Hepatocyte (in vitro differentiated cells): ENCODE results near the gene KCNK1. TPM values are rescaled to one million over a fixed set of nuclear protein-coding genes. Genes with fewer than 3 reads are reported as not detected.

ENCODE experiments used
- DNase-seq: peaks from one replicate; pipeline ENCODE4 v3.0.0-alpha.2; 2016; ENCODE audit warnings: low spot score
- H2AFZ ChIP-seq: fragments of 200-600 bp; sonication (generic); 2 replicates; pipeline ENCODE4 v1.6.0; 2016; ENCODE audit warnings: antibody characterized with exemption, mild to moderate bottlenecking
- H3K27ac ChIP-seq: fragments of 200-600 bp; sonication (generic); 2 replicates; pipeline ENCODE4 v1.5.1; 2016; ENCODE audit warnings: mild to moderate bottlenecking
- H3K27me3 ChIP-seq: fragments of 200-600 bp; sonication (generic); 2 replicates; pipeline ENCODE4 v1.6.1; 2016
- H3K36me3 ChIP-seq: fragments of 200-600 bp; sonication (generic); replicated peaks from 2 replicates; pipeline ENCODE4 v1.5.1; 2016; ENCODE audit warnings: low read depth; ENCODE audit not compliant: insufficient read depth
- H3K4me1 ChIP-seq: fragments of 200-600 bp; sonication (generic); 2 replicates; pipeline ENCODE4 v1.5.1; 2016; ENCODE audit warnings: mild to moderate bottlenecking, moderate library complexity; ENCODE audit not compliant: insufficient read depth
- H3K4me2 ChIP-seq: fragments of 200-600 bp; sonication (generic); 2 replicates; pipeline ENCODE4 v1.6.0; 2016
- H3K4me3 ChIP-seq: fragments of 200-600 bp; sonication (generic); 2 replicates; pipeline ENCODE4 v1.5.1; 2016; ENCODE audit warnings: mild to moderate bottlenecking
- H3K79me2 ChIP-seq: fragments of 200-600 bp; sonication (generic); 2 replicates; pipeline ENCODE4 v1.6.0; 2017; ENCODE audit warnings: mild to moderate bottlenecking
- H3K9me2 ChIP-seq: fragments of 200-600 bp; sonication (generic); replicated peaks from 2 replicates; pipeline ENCODE4 v1.6.0; 2017; ENCODE audit warnings: mild to moderate bottlenecking; ENCODE audit not compliant: insufficient read depth
- H3K9me3 ChIP-seq: fragments of 200-600 bp; sonication (generic); 2 replicates; pipeline ENCODE4 v1.5.1; 2016; ENCODE audit warnings: low read depth, mild to moderate bottlenecking
- H4K20me1 ChIP-seq: fragments of 200-600 bp; sonication (generic); 2 replicates; pipeline ENCODE4 v1.6.0; 2016; ENCODE audit warnings: mild to moderate bottlenecking; ENCODE audit not compliant: insufficient read depth, poor library complexity, severe bottlenecking
- EZH2 ChIP-seq: fragments of 200-600 bp; sonication (generic); IDR thresholded peaks from 2 replicates; pipeline ENCODE4 v1.6.1; 2016; ENCODE audit warnings: antibody characterized with exemption, mild to moderate bottlenecking, borderline replicate concordance
- EZH2phosphoT487 ChIP-seq: fragments of 200-600 bp; sonication (generic); IDR thresholded peaks from one replicate; pipeline ENCODE4 v1.6.1; 2018; ENCODE audit warnings: antibody characterized with exemption, mild to moderate bottlenecking, low read depth, moderate library complexity; ENCODE audit not compliant: unreplicated experiment, severe bottlenecking
- WGBS: methylation state at CpG from one replicate; pipeline ENCODE4 v1.1.6; 2016; ENCODE audit warnings: low lambda C conversion rate; ENCODE audit errors: missing lambda C conversion rate; 5-methylcytosine and 5-hydroxymethylcytosine counted together
- polyA plus RNA-seq: library from polyadenylated mRNA; unstranded; fragments of >200 nt; fragmentation: Nextera tagmentation; extraction: Ambion mirVana; gene quantifications from 2 replicates; pipeline ENCODE4 v1.2.1, GENCODE V29; 2016
- total RNA-seq: library from RNA; depleted of rRNA; stranded (reverse); fragments of >200 nt; gene quantifications from 2 replicates; pipeline ENCODE4 v1.2.3, GENCODE V29; 2014
- TF ChIP-seq, protein P1 (sequence below): fragments of 200-600 bp; sonication (generic); IDR thresholded peaks from 2 replicates; pipeline ENCODE4 v1.5.1; 2016; ENCODE audit warnings: antibody characterized with exemption, mild to moderate bottlenecking; ENCODE audit not compliant: poor library complexity

Gene KCNK1
- total and polyA plus RNA-seq, 2 experiments from 2014 or later: 21.4 to 25.9 TPM

DNA sequence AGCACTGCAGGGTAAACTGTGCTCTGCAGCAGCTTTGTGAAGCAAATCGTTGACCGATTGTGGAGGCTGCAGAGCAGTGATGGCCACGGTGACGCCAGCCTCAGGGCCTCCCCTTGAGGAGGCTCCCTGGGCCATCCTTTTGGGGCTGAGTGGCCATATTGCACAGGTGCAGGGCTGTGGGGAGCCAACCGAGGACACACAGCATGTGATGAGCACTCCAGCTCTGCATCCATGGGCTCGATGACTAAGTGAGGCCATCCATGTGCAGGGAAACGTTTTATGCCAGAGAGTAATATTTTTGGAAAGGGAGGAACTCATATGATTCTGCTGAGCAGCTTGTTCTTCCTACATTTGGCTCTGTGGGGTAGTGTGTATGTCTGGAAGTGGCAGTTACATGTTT, 24.6 kb downstream of the KCNK1 start:
- no peak overlapping the region for H2AFZ ChIP-seq
- no peaks in the 10 kb centered on the region for H3K4me1 ChIP-seq
- no peaks in the 10 kb centered on the region for H3K36me3 ChIP-seq
- no peak overlapping the region for H3K27ac ChIP-seq
- H3K27me3 ChIP-seq: no peaks in the 10 kb centered on the region
- H3K79me2 ChIP-seq: peaks cover 46% of the 10 kb centered on the region
- no peak overlapping the region for H3K4me2 ChIP-seq
- no peaks in the 10 kb centered on the region for H3K9me2 ChIP-seq
- TF ChIP-seq EZH2 (no peak), EZH2phosphoT487 (no peak)
- TF ChIP-seq, protein P1, sequence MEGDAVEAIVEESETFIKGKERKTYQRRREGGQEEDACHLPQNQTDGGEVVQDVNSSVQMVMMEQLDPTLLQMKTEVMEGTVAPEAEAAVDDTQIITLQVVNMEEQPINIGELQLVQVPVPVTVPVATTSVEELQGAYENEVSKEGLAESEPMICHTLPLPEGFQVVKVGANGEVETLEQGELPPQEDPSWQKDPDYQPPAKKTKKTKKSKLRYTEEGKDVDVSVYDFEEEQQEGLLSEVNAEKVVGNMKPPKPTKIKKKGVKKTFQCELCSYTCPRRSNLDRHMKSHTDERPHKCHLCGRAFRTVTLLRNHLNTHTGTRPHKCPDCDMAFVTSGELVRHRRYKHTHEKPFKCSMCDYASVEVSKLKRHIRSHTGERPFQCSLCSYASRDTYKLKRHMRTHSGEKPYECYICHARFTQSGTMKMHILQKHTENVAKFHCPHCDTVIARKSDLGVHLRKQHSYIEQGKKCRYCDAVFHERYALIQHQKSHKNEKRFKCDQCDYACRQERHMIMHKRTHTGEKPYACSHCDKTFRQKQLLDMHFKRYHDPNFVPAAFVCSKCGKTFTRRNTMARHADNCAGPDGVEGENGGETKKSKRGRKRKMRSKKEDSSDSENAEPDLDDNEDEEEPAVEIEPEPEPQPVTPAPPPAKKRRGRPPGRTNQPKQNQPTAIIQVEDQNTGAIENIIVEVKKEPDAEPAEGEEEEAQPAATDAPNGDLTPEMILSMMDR: no peak
- H3K9me3 ChIP-seq: no peaks in the 10 kb centered on the region
- no peak for DNase-seq
- WGBS: 95% methylated on average over 7 of the region's 7 CpGs
- H4K20me1 ChIP-seq: no peaks in the 10 kb centered on the region
- no peak overlapping the region for H3K4me3 ChIP-seq

DNA sequence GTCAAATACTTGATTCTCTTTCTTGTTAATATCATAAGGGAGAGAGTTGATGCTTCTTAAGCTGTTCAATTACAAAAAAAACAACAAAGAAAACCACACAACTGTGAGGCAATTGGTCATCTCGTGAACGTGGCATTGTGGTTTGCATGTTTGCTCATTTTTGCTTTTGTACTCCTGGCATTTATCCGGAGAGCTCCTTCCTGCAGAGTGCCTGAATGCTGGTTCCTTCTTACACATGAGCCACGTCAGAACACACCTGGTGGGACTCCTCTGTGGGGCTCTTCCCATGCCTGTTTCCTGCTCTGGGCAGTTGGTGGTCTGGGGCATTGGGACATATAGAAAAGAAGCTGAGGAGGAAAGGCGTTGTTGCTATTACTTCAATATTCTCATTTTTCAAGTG, 25.7 kb downstream of the KCNK1 start:
- Histone ChIP-seq H3K79me2 (peaks cover 46% of the 10 kb centered on the region), H3K4me2 (no peak overlapping the region), H3K27me3 (no peaks in the 10 kb centered on the region), H3K4me3 (no peak overlapping the region), H3K4me1 (no peaks in the 10 kb centered on the region), H4K20me1 (no peaks in the 10 kb centered on the region), H3K36me3 (no peaks in the 10 kb centered on the region), H2AFZ (no peak overlapping the region), H3K9me2 (no peaks in the 10 kb centered on the region), H3K27ac (no peak overlapping the region), H3K9me3 (no peaks in the 10 kb centered on the region)
- no peak for TF ChIP-seq EZH2
- TF ChIP-seq, protein P1: no peak
- TF ChIP-seq EZH2phosphoT487: no peak
- no peak for DNase-seq
- WGBS: 82% methylated on average over 5 of the region's 5 CpGs

DNA sequence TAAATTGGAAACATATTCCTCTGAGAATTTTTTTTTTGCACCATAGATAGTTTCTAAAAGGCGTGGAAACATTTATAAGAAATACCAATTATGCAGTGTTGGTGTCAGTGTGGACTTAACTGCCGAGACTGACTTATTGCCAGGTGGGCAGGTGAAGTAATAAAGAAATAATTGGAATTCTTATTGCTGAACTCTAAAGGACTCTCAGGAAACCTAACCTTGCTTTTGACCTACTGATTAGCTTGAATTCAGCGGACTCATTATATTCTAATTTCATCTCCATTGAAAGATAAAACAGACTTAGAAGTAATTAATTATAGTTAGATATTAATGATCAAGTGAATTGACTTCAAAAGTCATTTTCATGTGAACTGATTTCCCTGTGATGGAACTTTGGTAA, 26.3 kb downstream of the KCNK1 start:
- Histone ChIP-seq H4K20me1 (no peaks in the 10 kb centered on the region), H3K4me3 (no peak overlapping the region), H3K4me2 (no peak overlapping the region), H3K27ac (no peak overlapping the region), H3K79me2 (peaks cover 41% of the 10 kb centered on the region), H3K36me3 (no peaks in the 10 kb centered on the region), H3K9me2 (no peaks in the 10 kb centered on the region), H3K27me3 (no peaks in the 10 kb centered on the region), H2AFZ (no peak overlapping the region), H3K4me1 (no peaks in the 10 kb centered on the region), H3K9me3 (no peaks in the 10 kb centered on the region)
- TF ChIP-seq EZH2 (no peak), EZH2phosphoT487 (no peak)
- TF ChIP-seq, protein P1: no peak
- 97% methylated on average over 3 of the region's 3 CpGs for WGBS
- DNase-seq: no peak

DNA sequence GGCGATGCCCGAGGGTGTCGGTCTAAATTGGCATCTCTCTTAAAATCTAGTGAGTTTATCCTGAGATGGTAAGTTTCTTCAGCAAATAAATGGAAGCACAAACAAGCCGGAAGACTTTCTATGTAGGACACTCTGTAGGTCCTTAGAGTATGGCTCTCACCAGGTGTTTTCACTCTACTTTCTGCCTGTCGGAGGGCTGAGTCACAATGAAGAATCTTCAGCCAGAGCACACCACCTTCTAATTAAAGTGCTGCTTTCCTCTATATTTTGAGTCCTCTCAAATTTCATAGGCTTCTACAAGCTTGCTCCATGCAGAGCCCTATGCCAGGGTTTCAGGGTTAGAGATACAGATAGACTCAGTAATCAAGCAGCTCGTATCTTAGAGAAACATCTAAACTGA, 27.1 kb downstream of the KCNK1 start:
- no peaks in the 10 kb centered on the region for H3K36me3 ChIP-seq
- no peak for TF ChIP-seq EZH2phosphoT487
- TF ChIP-seq, protein P1: no peak
- TF ChIP-seq EZH2: no peak
- DNase-seq: no peak
- no peak overlapping the region for H3K27ac ChIP-seq
- H3K79me2 ChIP-seq: peaks cover 41% of the 10 kb centered on the region
- H3K27me3 ChIP-seq: no peaks in the 10 kb centered on the region
- H3K9me2 ChIP-seq: no peaks in the 10 kb centered on the region
- H4K20me1 ChIP-seq: no peaks in the 10 kb centered on the region
- no peak overlapping the region for H2AFZ ChIP-seq
- 86% methylated on average over 6 of the region's 6 CpGs for WGBS
- H3K9me3 ChIP-seq: no peaks in the 10 kb centered on the region
- H3K4me2 ChIP-seq: no peak overlapping the region
- no peak overlapping the region for H3K4me3 ChIP-seq
- H3K4me1 ChIP-seq: no peaks in the 10 kb centered on the region
